GM19324 (cell line): ENCODE measurements around the gene SLX4IP.
"Not testable (repeated sequence)": the region's sequence is repeated elsewhere in the genome, so short reads cannot be mapped to it uniquely, and the experiment has no call there.

Experiments used
- ATAC-seq: cut with Tn5 transposase; IDR thresholded peaks from one replicate; pipeline ENCODE4 v1.9.1; 2021; ENCODE audit warnings: mild to moderate bottlenecking, moderate library complexity; ENCODE audit not compliant: unreplicated experiment, low FRiP score

SLX4IP gene

GRCh38 chr20:10590950-10591671 lies 156.0 kb downstream of the SLX4IP start:
- no peak for ATAC-seq

GRCh38 chr20:10591946-10592521 lies 156.9 kb downstream of the SLX4IP start:
- no peak for ATAC-seq

GRCh38 chr20:10594296-10594868 lies 159.3 kb downstream of the SLX4IP start:
- ATAC-seq = no peak

GRCh38 chr20:10595266-10595665 lies 160.2 kb downstream of the SLX4IP start:
- ATAC-seq = no peak

- ATAC-seq = no peak
These were observed 160.9 kb downstream of the SLX4IP start for GRCh38 chr20:10595985-10596384.

- ATAC-seq = no peak
These were observed 161.6 kb downstream of the SLX4IP start for GRCh38 chr20:10596710-10597121.

- ATAC-seq = no peak
These were observed 162.5 kb downstream of the SLX4IP start for GRCh38 chr20:10597637-10598036.

GRCh38 chr20:10602221-10602871 lies 167.2 kb downstream of the SLX4IP start:
- no peak for ATAC-seq

- no peak for ATAC-seq
These were observed 168.3 kb downstream of the SLX4IP start for GRCh38 chr20:10603378-10603777.

GRCh38 chr20:10603971-10604864 lies 169.1 kb downstream of the SLX4IP start:
- no peak for ATAC-seq

- no peak for ATAC-seq
These were observed 169.8 kb downstream of the SLX4IP start for GRCh38 chr20:10604865-10605440.

- ATAC-seq = no peak
These were observed 170.6 kb downstream of the SLX4IP start for GRCh38 chr20:10605547-10606195.

GRCh38 chr20:10609276-10609675 lies 174.2 kb downstream of the SLX4IP start:
- ATAC-seq = no peak

- no peak for ATAC-seq
These were observed 174.7 kb downstream of the SLX4IP start for GRCh38 chr20:10609770-10610169.

- no peak for ATAC-seq
These were observed 175.1 kb downstream of the SLX4IP start for GRCh38 chr20:10610251-10610650.

- peak; percentile 64 for ATAC-seq
These were observed 176.3 kb downstream of the SLX4IP start for GRCh38 chr20:10611357-10611756.

GRCh38 chr20:10613426-10613825 lies 178.3 kb downstream of the SLX4IP start:
- ATAC-seq = not testable (repeated sequence)

- no peak for ATAC-seq
These were observed 178.8 kb downstream of the SLX4IP start for GRCh38 chr20:10613911-10614310.

- ATAC-seq = no peak
These were observed 181.1 kb downstream of the SLX4IP start for GRCh38 chr20:10616212-10616611.
